Skin epidermis (tissue), 12 donors: ENCODE data around the gene EVA1C.
"Not testable (repeated sequence)": the region's sequence is repeated elsewhere in the genome, so short reads cannot be mapped to it uniquely, and the experiment has no call there.

ENCODE experiments used
- H3K27ac ChIP-seq, 21 experiments: fragments of 200-600 bp; sonication (generic) in 11 of 21; one replicate each; pipeline ENCODE4 v1.5.0; 2020; ENCODE audit warnings: mild to moderate bottlenecking in 3 of 21, inconsistent platforms in 2 of 21, moderate library complexity in 2 of 21
- H3K4me3 ChIP-seq, 7 experiments: fragments of 200-600 bp; sonication (generic) in 2 of 7; one replicate each; pipeline ENCODE4 v1.5.0; 2020; ENCODE audit warnings: inconsistent platforms in 2 of 7, mild to moderate bottlenecking in 2 of 7, moderate library complexity in 1 of 7

Gene EVA1C

DNA sequence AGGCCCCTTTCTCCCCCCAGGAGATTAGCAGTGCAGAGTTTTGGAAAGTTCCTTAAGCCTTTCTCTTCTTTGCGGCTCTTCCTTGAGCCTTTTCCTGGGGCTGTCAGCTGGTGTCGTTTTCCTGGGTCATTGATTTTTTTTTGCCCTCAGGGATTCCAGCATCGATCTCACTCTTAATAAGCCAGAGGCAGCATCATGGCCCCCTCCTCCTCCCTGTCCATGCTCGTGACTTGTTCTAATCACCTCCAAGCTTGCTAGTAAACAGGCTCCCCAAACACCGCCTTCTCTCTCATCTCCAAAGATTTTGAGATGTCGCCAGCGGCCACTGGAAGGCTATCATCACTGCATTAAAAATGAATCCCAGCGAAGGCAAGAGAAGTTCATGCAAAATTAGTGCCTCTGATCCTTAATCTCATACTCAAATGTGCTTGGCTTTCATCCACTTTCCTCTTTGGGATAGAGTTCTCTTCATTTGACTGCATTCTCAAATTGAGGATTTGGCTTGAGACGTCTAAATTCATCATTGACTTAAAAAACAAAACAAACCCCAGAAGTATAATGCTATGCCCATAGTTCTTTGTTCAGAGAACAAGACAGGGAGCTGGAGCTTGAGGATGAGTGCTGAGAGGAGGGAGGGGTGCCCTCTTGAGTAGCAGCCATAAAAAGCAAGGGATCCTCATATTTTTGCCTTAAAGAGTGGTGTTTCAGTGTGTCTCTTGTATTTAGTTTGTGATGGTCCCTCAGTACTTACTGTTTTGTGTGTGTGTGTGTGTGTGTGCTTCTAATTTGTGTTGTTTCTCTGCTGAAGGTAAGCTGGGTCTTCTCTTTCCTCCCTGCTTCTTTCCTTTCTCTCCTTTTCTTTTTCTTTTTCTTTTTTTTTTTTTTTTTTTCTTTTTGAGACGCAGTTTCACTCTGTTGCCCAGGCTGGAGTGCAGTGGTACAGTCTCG is 3.2 kb downstream of the EVA1C start:
- Histone ChIP-seq H3K4me3 (peak overlapping the region in 1 of 7 experiments; percentile 64), H3K27ac (peak overlapping the region in 4 of 21 experiments; percentile 4 to 98 (median 96))

DNA sequence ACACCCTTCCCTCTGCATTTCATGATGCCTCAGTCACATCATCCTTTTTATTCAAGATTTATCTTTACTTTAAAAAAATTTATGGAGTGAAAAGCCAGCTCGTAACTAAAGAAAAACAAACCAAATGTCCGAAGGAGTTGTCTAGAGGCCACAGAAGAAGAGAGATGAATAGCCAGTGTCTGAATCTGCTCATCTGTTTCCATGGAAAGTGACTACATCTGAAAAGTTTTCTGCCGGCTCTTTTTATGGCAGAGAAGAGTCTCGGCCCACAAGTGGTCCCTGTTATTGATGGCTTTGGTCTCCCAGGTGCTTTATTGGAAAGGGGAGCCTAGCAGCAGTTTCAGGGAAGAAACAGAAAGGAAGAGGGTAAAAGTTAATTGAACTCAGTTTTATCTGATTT is 5.6 kb downstream of the EVA1C start:
- H3K4me3 ChIP-seq = no peak overlapping the region
- no peak overlapping the region for H3K27ac ChIP-seq

DNA sequence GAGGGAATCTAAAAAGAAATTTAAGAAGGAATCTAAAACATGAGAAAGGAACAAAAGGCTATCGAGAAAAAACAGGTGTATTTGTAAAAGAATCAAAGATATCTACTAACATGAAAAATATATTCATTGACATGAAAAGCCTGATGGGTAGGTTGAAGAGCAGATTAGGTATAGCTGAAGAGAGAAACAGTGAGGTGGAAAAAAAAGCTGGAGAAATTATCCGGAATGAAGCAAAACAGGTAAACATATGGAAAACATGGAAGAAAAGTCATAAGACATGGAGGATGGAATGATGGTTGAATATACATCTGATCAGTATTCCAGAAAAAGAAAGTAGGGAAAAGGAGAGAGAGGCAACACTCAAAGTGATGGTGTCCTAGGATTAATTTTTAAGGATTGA is 9.6 kb downstream of the EVA1C start:
- H3K27ac ChIP-seq = no peak overlapping the region
- H3K4me3 ChIP-seq = no peak overlapping the region

DNA sequence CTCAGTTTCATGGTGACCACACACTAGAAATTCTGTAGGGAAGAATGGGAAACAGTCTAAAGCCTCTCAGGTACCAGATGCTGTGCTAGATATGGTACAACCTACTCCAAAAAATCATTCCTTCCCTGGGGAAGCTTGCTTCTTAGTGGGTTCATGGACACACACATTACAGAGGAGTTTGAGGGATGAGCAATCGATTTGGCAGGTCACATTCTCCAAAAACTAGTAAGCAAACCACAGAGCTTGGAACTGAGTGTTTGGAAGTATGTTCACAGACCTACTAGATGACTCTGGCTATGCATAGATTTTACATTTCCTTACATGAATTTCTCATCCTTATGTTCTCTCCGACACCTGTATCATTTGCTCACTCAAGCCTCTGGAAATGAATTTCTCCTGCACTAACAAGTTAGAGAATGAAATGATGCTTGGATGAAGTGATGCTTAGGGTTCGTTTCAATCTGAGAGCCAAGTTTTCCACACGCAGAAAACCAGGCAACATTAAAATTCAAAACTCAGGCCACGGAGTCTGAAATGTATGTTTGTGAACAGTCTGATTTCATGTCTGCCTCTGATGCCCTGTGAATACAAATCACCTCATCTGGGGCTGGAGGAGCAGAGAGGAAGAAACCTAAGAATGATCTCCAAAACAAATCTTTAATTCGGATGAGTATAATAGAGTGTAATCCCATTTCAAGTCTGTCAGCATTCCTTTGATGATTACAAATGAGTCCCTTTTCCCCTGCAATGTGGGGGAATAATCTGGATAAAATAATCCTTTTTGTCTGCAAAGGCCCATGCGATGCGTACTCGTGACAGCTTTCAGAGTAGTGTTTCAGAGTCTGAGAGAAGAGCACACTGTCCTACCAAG is 11.0 kb downstream of the EVA1C start:
- Histone ChIP-seq H3K4me3 (no peak overlapping the region), H3K27ac (no peak overlapping the region)

DNA sequence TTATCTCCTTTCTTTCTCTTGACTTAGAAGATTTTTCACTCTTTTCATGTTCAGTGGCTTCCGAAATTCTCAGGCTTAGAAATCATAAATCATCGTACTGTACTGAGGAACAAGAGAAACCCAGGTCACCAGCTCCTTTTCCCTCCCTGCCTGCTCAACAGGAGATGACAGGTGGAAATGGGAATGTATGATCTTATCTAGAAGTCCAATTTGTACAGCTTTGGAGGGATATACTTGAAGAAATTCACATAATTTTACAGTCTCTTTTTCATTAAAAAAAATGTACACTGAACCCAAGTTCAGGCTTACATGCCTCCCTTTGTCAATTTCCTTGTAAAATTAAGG is 11.7 kb downstream of the EVA1C start:
- Histone ChIP-seq H3K4me3 (no peak overlapping the region), H3K27ac (no peak overlapping the region)

DNA sequence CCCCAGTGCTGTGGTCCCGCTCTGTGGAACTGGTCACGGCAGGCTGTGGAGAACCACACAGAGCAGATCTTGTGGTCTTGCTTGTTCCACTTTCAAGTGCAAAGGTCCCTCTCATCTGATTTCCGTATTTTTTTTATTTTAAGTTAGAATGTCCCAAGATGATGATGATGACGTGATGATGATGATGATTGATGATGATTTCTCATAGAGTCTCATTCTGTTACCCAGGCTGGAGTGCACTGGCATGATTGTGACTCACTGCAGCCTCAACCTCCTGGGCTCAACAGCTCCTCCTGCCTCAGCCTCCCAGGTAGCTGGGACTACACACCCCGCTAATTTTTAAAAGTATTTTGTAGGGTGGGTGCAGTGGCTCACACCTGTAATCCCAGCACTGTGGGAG is 12.2 kb downstream of the EVA1C start:
- peak overlapping the region in 1 of 21 experiments; percentile 65 for H3K27ac ChIP-seq
- H3K4me3 ChIP-seq = no peak overlapping the region

DNA sequence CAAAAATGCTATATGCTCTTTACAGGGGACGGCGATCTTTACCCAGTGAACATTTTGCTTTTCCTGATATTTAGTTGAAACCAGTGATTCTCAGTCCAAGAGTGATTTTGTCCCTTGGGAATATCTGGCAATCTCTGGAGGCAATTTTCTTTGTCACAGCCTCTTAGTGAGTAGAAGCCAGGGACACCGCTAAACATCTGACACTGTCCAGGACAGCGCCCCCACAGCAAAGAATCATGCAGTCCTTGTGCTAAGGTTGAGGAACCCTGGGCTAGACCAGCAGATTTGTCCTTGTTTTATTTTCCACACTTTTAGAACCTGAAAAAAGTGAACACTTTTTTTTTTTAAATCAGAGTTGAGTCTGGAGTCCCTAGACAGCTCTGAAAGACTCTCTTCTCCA is 13.1 kb downstream of the EVA1C start:
- Histone ChIP-seq H3K4me3 (no peak overlapping the region), H3K27ac (peak overlapping the region in 9 of 21 experiments; percentile 13 to 78 (median 44))

DNA sequence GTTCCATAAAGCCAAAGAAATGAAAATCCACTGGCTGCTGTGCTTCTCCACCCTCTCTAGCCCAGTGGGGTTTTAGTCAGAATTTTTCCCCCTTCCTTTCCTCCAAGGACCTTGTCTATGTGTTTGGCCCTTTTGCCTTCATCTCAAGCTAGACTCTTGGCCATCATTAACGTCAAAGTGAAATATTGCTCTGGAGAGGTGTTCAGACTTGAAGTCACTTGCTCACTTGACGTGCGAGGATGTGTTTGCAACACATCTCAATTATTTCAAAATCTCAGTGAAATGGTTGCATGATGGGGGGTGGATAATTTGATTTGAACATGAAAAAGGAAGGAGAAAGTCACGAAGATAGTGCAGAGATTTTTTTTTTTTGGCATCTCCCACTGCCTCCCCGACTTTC is 13.6 kb downstream of the EVA1C start:
- Histone ChIP-seq H3K4me3 (no peak overlapping the region), H3K27ac (peak overlapping the region in 14 of 21 experiments; percentile 12 to 78 (median 36))

DNA sequence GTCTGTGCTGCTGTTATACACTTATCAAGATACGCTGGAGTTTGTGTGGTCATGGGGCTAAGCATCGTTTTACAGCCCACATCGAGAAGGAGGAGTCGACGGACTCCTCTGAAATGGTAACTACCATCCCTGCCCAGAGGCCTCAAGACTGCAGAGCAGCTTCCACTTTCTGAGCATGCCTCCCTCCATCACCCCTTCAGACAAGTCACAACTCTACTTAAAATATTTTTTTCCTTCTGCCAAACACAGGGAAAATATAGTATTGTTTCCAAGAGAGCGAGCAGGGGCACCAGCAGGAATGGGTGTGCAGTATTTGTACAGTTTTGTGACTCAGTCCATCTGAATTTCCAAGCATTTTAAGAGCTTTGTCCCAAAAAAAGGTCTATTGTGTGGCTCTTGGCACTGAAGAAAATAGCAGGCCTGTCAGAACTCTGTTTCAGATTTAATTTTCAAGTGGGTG is 14.1 kb downstream of the EVA1C start:
- no peak overlapping the region for H3K4me3 ChIP-seq
- peak overlapping the region in 12 of 21 experiments; percentile 12 to 78 (median 36) for H3K27ac ChIP-seq

DNA sequence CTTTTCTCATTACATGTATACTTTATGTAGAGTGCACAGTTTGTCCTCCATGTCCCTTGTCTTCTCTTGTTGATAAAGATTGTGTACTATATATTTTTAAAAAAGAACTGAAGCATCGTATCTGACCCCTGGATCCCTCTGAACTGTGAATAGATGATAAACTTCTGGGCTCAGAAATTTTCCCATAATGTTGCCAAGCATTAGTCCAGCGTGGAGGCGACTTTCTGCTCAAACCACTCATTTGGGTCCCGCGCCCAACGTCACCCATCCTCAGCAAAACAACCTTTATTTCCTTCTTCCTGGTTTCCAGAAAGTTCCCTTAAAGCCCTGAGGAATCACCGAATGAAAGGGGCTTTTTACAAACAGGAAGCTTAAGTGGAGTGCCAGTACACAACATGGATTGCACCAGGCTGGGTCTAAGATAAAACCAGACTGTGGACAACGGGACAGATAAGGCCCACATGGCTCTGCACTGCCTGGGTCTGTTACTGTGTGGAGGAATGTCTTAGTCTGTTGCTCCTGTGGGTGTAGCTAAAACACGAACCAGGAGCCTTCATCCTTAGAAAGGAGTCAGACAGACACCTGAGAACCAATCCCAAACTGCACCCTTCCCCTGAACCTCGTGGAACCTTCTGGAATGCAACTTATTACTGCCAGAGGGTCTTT is 15.6 kb downstream of the EVA1C start:
- Histone ChIP-seq H3K4me3 (no peak overlapping the region), H3K27ac (peak overlapping the region in 7 of 21 experiments; percentile 11 to 78 (median 60))

DNA sequence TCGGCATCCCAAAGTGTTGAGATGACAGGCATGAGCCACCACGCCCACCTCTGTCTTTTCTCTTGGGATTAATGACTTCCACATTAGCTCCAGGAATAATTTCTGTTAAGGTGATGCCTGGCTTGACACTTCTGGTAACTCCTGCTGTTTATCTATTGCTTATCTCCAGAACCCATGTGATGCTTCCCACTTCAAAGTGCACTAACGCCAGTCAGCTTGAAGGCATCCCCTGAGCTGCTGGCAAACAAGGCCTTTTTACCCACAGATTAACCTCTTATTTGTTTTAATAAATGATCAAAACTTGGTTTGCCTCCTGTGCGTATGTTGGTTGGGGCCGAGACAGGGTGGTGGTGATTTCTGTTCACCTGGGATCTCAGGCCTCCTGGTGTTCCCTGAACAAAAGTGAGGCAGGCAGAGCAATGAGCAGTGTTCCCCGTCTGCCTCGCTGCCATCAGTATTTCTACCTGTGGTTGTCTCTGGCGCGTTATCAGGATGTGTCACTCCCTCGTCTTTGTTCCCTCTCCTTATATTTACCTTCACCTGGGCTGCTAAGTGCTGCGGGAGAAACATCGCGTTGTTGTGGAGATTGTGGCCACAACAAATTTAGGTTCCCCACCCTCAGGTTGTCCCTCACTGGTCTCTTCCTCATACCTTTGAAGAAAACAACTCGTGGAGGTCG is 20.6 kb downstream of the EVA1C start:
- not testable (repeated sequence) for H3K4me3 ChIP-seq
- peak overlapping the region in 4 of 21 experiments; percentile 1 to 45 (median 11) for H3K27ac ChIP-seq

DNA sequence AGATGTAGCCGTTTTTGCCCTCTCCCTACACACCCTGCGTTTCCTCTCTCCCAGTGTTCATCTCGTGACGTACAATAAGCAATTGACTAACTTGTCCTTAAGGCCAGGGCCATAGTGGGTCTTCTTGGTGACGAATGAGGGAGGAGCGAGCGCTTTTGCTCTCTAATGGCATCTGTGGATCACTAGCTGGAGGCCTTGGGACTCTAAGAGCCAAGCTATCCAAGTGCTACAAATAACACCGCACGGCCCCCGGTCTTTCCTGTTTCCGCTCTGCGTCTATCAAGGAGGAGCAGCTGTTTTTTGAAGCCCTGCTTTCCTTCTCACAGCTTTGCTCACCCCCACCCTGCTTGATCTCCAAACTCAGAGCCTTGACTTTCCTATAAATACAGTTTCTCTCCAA is 25.2 kb downstream of the EVA1C start:
- peak overlapping the region in 1 of 21 experiments; percentile 7 for H3K27ac ChIP-seq

DNA sequence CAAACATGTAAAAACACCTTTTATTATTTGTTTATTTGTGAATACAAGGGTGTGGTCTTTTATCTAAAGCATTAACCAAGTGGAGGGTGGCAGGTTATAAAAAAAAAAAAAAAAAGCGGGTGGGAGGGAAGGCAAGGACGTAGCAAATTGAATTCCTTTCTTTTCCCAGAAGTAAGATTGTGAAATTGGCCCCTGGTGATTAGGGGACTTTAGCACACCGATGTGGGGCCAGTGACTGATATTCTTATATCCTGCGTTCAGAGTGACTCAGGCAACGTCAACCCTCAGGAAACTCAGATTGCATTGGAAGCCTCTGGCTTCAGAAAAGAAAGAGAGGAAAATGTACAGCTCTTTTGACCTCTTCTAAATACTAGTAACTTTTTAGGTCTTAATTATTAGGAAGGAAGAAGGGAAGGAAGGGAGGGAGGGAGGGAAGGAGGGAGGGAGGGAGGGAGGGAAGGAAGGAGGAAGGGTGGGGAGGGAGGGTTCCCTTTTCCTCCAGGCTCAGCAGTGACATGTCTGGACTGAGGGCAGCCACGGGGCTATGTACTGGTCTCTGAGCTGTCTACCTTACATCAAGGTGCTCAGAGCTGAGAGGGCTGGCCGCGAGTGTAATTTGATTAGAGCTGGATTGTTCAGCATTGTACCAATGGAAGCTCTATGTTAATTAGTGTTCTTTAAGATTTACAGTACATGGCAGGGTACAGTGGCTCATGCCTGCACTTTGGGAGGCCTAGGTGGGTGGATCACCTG is 30.2 kb downstream of the EVA1C start:
- Histone ChIP-seq H3K27ac (peak overlapping the region in 10 of 21 experiments; percentile 11 to 76 (median 55)), H3K4me3 (no peak overlapping the region)

More for the DNA sequence above, 25.2 kb downstream of the EVA1C start:
- H3K4me3 ChIP-seq = no peak overlapping the region

DNA sequence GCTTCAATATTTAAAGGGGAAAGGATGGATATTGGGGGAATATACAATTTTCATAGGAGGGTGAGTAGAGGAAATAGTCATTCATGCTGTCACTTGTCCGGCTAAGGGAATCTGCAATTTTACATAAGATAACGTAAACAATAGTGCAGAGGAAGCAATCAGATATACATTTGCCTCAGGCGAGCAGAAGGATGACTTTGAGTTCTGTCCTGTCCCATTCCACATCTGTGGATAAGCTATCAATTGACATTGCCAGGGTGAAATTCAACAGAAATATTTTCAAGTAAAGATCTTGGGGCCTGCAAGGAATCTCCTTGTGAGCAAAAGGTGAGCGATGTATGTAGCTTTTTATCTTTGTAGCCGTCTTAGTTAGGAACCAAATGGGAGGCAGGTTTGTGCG is 32.6 kb downstream of the EVA1C start:
- Histone ChIP-seq H3K27ac (peak overlapping the region in 3 of 21 experiments; percentile 52 to 63 (median 60)), H3K4me3 (no peak overlapping the region)

DNA sequence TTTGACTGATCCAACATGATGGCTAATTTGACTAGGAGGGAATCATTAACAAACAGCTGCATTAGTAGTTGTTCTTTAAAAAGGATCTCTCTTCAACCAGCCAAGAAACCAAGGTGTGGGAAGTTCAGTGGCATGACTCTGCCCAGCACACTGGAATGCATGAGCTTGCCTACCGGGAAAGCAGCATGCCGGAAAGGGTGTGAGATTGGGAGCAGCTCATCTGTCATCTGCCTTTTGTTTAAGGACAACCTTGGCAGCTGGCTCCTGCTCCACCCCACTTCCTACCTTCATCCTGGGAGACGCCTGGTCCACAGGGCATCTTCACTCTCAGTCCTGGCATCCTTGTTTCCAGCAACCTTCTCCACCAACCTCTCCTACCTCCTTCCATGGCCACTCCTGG is 33.9 kb downstream of the EVA1C start:
- not testable (repeated sequence) for H3K4me3 ChIP-seq
- peak overlapping the region in 9 of 21 experiments; percentile 1 to 65 (median 52) for H3K27ac ChIP-seq

DNA sequence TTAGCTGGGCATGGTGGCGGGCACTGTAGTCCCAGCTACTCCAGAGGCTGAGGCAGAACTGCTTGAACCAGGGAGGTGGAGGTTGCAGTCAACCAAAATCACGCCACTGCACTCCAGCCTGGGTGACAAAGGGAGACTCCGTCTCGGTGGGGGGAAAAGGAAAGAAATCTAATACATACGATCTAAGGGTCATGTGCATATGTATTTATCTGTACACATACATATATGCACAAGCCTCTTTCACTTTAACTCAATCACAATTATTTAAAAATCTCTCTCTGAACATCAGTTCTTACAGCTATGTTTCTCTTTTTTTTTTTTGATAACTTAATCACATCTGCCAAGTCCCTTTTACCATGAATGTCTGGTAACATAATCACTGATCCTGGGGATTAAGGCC is 34.7 kb downstream of the EVA1C start:
- Histone ChIP-seq H3K4me3 (no peak overlapping the region), H3K27ac (peak overlapping the region in 5 of 21 experiments; percentile 1 to 63 (median 17))

DNA sequence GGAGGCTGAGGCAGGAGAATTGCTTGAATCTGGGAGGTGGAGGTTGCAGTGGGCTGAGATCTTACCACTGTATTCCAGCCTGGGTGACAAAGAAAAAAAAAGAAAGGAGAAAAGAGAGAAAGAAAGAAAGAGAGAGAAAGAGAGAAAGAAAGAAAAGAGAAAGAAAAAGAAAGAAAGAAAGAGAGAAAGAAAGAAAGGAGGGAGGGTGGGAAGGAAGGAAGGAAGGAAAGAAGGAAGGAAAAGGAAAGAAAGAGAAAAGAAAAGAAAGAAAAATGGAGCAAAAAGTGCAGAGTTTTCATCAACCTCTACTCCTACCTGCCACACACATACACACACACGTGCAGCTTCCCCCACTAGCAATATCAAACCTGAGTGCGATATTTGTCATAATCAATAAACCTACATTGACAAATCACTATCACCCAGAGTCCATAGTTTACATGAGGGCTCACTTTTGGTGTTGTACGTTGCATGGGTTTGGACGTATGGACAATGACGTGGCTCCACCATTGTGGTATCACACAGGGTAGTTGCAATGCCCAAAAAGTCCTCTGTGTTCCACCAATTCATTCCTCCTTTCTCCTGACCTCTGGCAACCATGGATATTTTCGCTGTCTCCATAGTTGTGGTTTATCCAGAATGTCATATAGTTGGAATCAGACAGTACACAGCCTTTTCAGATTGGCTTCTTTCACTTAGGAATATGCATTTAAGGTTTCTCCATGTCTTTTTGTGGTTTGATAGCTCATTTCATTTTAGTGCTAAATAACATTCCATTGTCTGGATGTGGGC is 36.5 kb downstream of the EVA1C start:
- H3K27ac ChIP-seq = peak overlapping the region in 1 of 21 experiments; percentile 54
- no peak overlapping the region for H3K4me3 ChIP-seq
